ENCODE measurements around the gene ANKRD65. TPM values are rescaled to one million over a fixed set of nuclear protein-coding genes. Genes with fewer than 3 reads are reported as not detected.
"Not testable (repeated sequence)": the region's sequence is repeated elsewhere in the genome, so short reads cannot be mapped to it uniquely, and the experiment has no call there.

Gene ANKRD65
- total RNA-seq, 2 experiments from 2014 or later = not detected

- peaks cover 12% of the 10 kb centered on the region for H3K4me1 Mint-ChIP-seq
- not testable (repeated sequence) for H3K27ac Mint-ChIP-seq; DNase-seq; ATAC-seq (ENCODE audit: low read depth); H3K9me3 Mint-ChIP-seq; H3K36me3 Mint-ChIP-seq; H3K27me3 Mint-ChIP-seq; H3K4me3 Mint-ChIP-seq
- POLR2A ChIA-PET = interaction anchor here (1.3 to 3.3 kb wide), 3 partner anchors 12 to 49 kb away, joined by 3 to 11 read pairs (median 3); partner anchors contain the start of genes CCNL2 and MXRA8
Measured at GRCh38 chr1:1370094-1370493, 51.0 kb downstream of the ANKRD65 start.

Other genes starting within 250 kb of the ANKRD65 start
- not detected for gene TTLL10, start 247.4 kb downstream of the ANKRD65 start, total RNA-seq
- gene TNFRSF18, start 214.7 kb downstream of the ANKRD65 start, total RNA-seq = 10 to 100 TPM; 11.4 to 15.0 TPM
- 1 to 10 TPM; 2.4 to 3.1 TPM for gene TNFRSF4, start 207.1 kb downstream of the ANKRD65 start, total RNA-seq
- 100 to 1,000 TPM in 1 of 2 experiments, 10 to 100 TPM in 1; 99.1 to 103 TPM for gene SDF4, start 189.3 kb downstream of the ANKRD65 start, total RNA-seq
- 10 to 100 TPM; 19.1 to 19.6 TPM for gene B3GALT6, start 189.0 kb downstream of the ANKRD65 start, total RNA-seq
- gene C1QTNF12, start 174.6 kb downstream of the ANKRD65 start, total RNA-seq = 1 to 10 TPM; 2.2 to 4.4 TPM
- gene UBE2J2, start 147.4 kb downstream of the ANKRD65 start, total RNA-seq = 10 to 100 TPM; 75.7 to 78.1 TPM
- gene SCNN1D, start 140.8 kb downstream of the ANKRD65 start, total RNA-seq = 1 to 10 TPM; 8.0 to 8.4 TPM
- 10 to 100 TPM; 80.2 to 86.3 TPM for gene ACAP3, start 113.3 kb downstream of the ANKRD65 start, total RNA-seq
- gene PUSL1, start 112.7 kb downstream of the ANKRD65 start, total RNA-seq = 10 to 100 TPM; 22.3 to 22.4 TPM
- 100 to 1,000 TPM; 143 to 158 TPM for gene INTS11, start 96.6 kb downstream of the ANKRD65 start, total RNA-seq
- gene CPTP, start 96.5 kb downstream of the ANKRD65 start, total RNA-seq = 10 to 100 TPM; 19.3 TPM
- gene TAS1R3, start 90.0 kb downstream of the ANKRD65 start, total RNA-seq = 1 to 10 TPM; 1.2 to 1.3 TPM
- 10 to 100 TPM; 35.5 to 37.4 TPM for gene DVL1, start 71.9 kb downstream of the ANKRD65 start, total RNA-seq
- 1 to 10 TPM in 1 of 2 experiments, under 1 TPM in 1; 0.51 to 1.2 TPM for gene MXRA8, start 62.7 kb downstream of the ANKRD65 start, total RNA-seq
- gene AURKAIP1, start 46.1 kb downstream of the ANKRD65 start, total RNA-seq = 10 to 100 TPM; 87.3 to 97.1 TPM
- gene CCNL2, start 21.9 kb downstream of the ANKRD65 start, total RNA-seq = 100 to 1,000 TPM; 201 to 211 TPM
- gene MRPL20, start 14.0 kb downstream of the ANKRD65 start, total RNA-seq = 100 to 1,000 TPM in 1 of 2 experiments, 10 to 100 TPM in 1; 98.6 to 101 TPM
- gene VWA1, start 14.4 kb upstream of the ANKRD65 start, total RNA-seq = under 1 TPM; 0.36 to 0.85 TPM
- 1 to 10 TPM; 1.0 to 1.7 TPM for gene ATAD3C, start 28.4 kb upstream of the ANKRD65 start, total RNA-seq
- gene ATAD3B, start 50.5 kb upstream of the ANKRD65 start, total RNA-seq = 10 to 100 TPM; 35.2 to 37.9 TPM
- gene ATAD3A, start 90.9 kb upstream of the ANKRD65 start, total RNA-seq = 10 to 100 TPM; 32.6 to 33.6 TPM
- gene TMEM240, start 119.3 kb upstream of the ANKRD65 start, total RNA-seq = 1 to 10 TPM; 1.2 to 1.9 TPM
- gene SSU72, start 153.6 kb upstream of the ANKRD65 start, total RNA-seq = 100 to 1,000 TPM; 118 TPM
- gene FNDC10, start 178.9 kb upstream of the ANKRD65 start, total RNA-seq = 1 to 10 TPM; 4.4 to 4.6 TPM
- gene MIB2, start 194.2 kb upstream of the ANKRD65 start, total RNA-seq = 10 to 100 TPM; 72.6 to 75.2 TPM
- gene MMP23B, start 210.9 kb upstream of the ANKRD65 start, total RNA-seq = 1 to 10 TPM; 5.2 to 6.7 TPM
- gene CDK11B, start 237.7 kb upstream of the ANKRD65 start, total RNA-seq = 10 to 100 TPM; 40.8 to 42.3 TPM